Measurements from ENCODE around the gene KCNIP3. TPM values are rescaled to one million over a fixed set of nuclear protein-coding genes. Genes with fewer than 3 reads are reported as not detected.

KCNIP3 gene
- total RNA-seq, 3 donors from 2014 or later = 3.0 to 12.5 (median 4.1) TPM

GRCh38 chr2:95350774-95351597 lies 53.8 kb downstream of the KCNIP3 start:
- no peak for DNase-seq
- no peaks in the 10 kb centered on the region for H3K4me1 ChIP-seq (ENCODE audit: low read depth)
- H3K9me3 ChIP-seq = no peaks in the 10 kb centered on the region
- no peak overlapping the region for H3K4me3 ChIP-seq
- intact Hi-C loops (cut with DNase I, micrococcal nuclease) = no loop called here
- no peak for ATAC-seq
- TF ChIP-seq CTCF (IDR thresholded peaks at IDR 0.05) = no peak
- no peaks in the 10 kb centered on the region for H3K36me3 ChIP-seq (ENCODE audit: low read depth)

GRCh38 chr2:95351598-95351915 lies 54.4 kb downstream of the KCNIP3 start:
- no peaks in the 10 kb centered on the region for H3K9me3 ChIP-seq
- DNase-seq (no peak), ATAC-seq (no peak)
- H3K4me3 ChIP-seq = no peak overlapping the region
- H3K36me3 ChIP-seq (ENCODE audit: low read depth) = no peaks in the 10 kb centered on the region
- no peaks in the 10 kb centered on the region for H3K4me1 ChIP-seq (ENCODE audit: low read depth)
- intact Hi-C loops (cut with DNase I, micrococcal nuclease) = no loop called here
- TF ChIP-seq CTCF (IDR thresholded peaks at IDR 0.05) = no peak

- no peak for TF ChIP-seq CTCF (IDR thresholded peaks at IDR 0.05)
Observed at GRCh38 chr2:95352310-95353054, 55.3 kb downstream of the KCNIP3 start.

GRCh38 chr2:95353055-95353575 lies 56.0 kb downstream of the KCNIP3 start:
- intact Hi-C loops (cut with DNase I, micrococcal nuclease) = no loop called here
- no peak for DNase-seq
- ATAC-seq = no peak

More at GRCh38 chr2:95352310-95353054, 55.3 kb downstream of the KCNIP3 start:
- Histone ChIP-seq H3K4me1 (ENCODE audit: low read depth) (no peaks in the 10 kb centered on the region), H3K4me3 (no peak overlapping the region), H3K36me3 (ENCODE audit: low read depth) (no peaks in the 10 kb centered on the region), H3K9me3 (no peaks in the 10 kb centered on the region)
- ATAC-seq (no peak), DNase-seq (no peak)
- intact Hi-C loops (cut with DNase I, micrococcal nuclease) = no loop called here

More at GRCh38 chr2:95353055-95353575, 56.0 kb downstream of the KCNIP3 start:
- no peaks in the 10 kb centered on the region for H3K4me1 ChIP-seq (ENCODE audit: low read depth)
- no peak overlapping the region for H3K4me3 ChIP-seq
- TF ChIP-seq CTCF (IDR thresholded peaks at IDR 0.05) = no peak
- H3K9me3 ChIP-seq = no peaks in the 10 kb centered on the region
- no peaks in the 10 kb centered on the region for H3K36me3 ChIP-seq (ENCODE audit: low read depth)

Measured in mucosa of descending colon (tissue), 3 donors.